Activated naive CD8-positive, alpha-beta T cell treated with anti-CD3 and anti-CD28 coated beads for 36 hours (primary cell): Measurements from ENCODE around the gene DLGAP1. TPM values are rescaled to one million over a fixed set of nuclear protein-coding genes. Genes with fewer than 3 reads are reported as not detected.

Source experiments
- DNase-seq: peaks from one replicate; pipeline ENCODE4 v3.0.0; 2021
- H3K27ac Mint-ChIP-seq: one replicate; pipeline ENCODE4 v1.8.0; 2022; ENCODE audit warnings: mild to moderate bottlenecking, moderate library complexity, mixed read lengths
- H3K27me3 Mint-ChIP-seq: one replicate; pipeline ENCODE4 v1.8.0; 2022; ENCODE audit warnings: mild to moderate bottlenecking, mixed read lengths
- H3K36me3 Mint-ChIP-seq: one replicate; pipeline ENCODE4 v1.8.0; 2021; ENCODE audit warnings: mild to moderate bottlenecking, mixed read lengths
- H3K4me1 Mint-ChIP-seq: one replicate; pipeline ENCODE4 v1.8.0; 2021; ENCODE audit warnings: mixed read lengths
- H3K4me3 Mint-ChIP-seq: one replicate; pipeline ENCODE4 v1.8.0; 2022; ENCODE audit warnings: mild to moderate bottlenecking, moderate library complexity, mixed read lengths
- H3K9me3 Mint-ChIP-seq: one replicate; pipeline ENCODE4 v1.8.0; 2022; ENCODE audit warnings: mixed read lengths
- total RNA-seq, 2 experiments: library from RNA; stranded (reverse); gene quantifications; one replicate each; pipeline ENCODE4 v1.2.3, GENCODE V29; 2021

Gene DLGAP1
- total RNA-seq, 2 experiments from 2014 or later = not detected

DNA sequence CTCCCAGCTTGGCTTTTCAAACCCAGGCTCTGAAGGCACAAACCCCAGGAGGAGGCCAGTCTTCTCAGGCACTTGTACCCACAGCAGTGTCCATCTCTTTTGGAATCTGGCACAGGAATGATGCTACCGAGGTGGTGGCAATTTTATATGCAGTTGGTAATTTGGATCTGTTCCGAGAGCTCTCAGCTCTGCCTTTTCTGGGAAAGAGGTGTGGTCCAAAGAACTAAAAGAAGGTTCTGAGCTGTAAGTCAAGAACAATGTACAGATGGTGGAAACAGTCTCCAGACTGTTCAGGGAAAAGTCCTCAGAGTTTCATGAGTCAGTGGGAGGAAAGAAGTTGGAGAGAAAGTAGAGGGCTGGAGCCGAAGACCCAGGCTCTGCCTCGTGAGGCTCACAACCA, 651.8 kb downstream of the DLGAP1 start:
- no peak for DNase-seq
- H3K4me3 Mint-ChIP-seq = no peak overlapping the region
- no peak overlapping the region for H3K27ac Mint-ChIP-seq
- H3K9me3 Mint-ChIP-seq = no peaks in the 10 kb centered on the region
- H3K4me1 Mint-ChIP-seq = no peaks in the 10 kb centered on the region
- peaks cover 4% of the 10 kb centered on the region for H3K27me3 Mint-ChIP-seq
- no peaks in the 10 kb centered on the region for H3K36me3 Mint-ChIP-seq

DNA sequence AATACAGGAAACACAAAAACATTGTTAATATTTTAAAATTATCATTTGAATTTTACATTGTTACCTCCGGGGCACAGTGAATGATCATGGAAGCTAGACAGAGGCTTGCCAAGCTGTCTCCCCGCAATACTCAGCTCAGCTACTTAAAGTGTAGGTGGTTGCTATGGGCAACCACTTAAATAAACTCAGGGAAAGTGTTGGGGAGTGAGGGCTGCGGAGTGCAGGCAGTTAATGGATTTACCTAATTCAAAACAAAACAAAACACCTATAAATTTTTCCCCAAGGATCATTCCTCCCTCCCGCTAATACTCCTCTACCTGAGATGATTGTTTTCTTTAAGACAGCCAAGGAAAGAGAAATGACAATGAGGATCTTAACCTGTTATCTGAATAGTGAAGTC, 655.6 kb downstream of the DLGAP1 start:
- H3K27ac Mint-ChIP-seq = no peak overlapping the region
- peaks cover 8% of the 10 kb centered on the region for H3K27me3 Mint-ChIP-seq
- H3K36me3 Mint-ChIP-seq = no peaks in the 10 kb centered on the region
- H3K4me3 Mint-ChIP-seq = no peak overlapping the region
- no peak for DNase-seq
- no peaks in the 10 kb centered on the region for H3K4me1 Mint-ChIP-seq
- no peaks in the 10 kb centered on the region for H3K9me3 Mint-ChIP-seq

DNA sequence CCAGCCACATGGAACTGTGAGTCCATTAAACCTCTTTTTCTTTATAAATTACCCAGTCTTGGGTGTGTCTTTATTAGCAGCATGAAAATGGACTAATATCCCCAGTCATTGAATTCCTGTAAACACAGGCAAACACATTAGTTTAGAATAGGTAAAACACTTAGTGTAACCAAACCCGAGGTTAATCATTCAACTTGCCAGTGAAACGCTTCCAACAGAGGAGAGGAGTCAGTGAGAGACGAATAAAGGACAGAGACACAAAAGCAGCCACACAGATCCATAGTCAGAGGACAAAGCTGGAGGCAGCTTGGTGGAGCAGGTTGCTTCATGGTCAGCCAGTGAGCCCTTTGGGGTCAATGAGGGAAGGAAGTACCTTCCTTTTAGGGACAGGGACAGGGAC, 657.1 kb downstream of the DLGAP1 start:
- no peaks in the 10 kb centered on the region for H3K36me3 Mint-ChIP-seq
- H3K27ac Mint-ChIP-seq = no peak overlapping the region
- H3K27me3 Mint-ChIP-seq = peaks cover 11% of the 10 kb centered on the region
- DNase-seq = no peak
- H3K4me1 Mint-ChIP-seq = no peaks in the 10 kb centered on the region
- H3K9me3 Mint-ChIP-seq = no peaks in the 10 kb centered on the region
- no peak overlapping the region for H3K4me3 Mint-ChIP-seq

DNA sequence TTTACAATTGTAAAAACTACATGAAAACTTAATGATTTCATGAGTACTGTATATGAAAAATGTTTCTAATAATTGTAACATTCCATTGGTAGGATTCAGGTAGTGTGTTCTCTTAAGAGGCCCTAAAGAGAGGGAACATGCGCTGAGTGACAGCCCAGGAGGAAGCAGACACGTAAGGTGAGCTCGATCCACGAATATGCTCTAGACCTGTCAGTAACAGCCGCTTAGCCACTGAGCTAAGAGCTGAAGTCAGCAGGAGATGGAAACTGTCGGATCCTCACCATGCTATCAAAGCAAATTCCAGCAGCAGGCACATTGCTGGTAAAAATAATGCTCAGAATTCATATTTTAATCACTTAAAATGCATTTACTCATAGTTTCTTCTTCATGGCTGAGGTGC, 658.7 kb downstream of the DLGAP1 start:
- Mint-ChIP-seq H3K36me3 (no peaks in the 10 kb centered on the region), H3K4me3 (no peak overlapping the region), H3K27me3 (peaks cover 11% of the 10 kb centered on the region), H3K9me3 (no peaks in the 10 kb centered on the region), H3K27ac (no peak overlapping the region), H3K4me1 (no peaks in the 10 kb centered on the region)
- DNase-seq = no peak

DNA sequence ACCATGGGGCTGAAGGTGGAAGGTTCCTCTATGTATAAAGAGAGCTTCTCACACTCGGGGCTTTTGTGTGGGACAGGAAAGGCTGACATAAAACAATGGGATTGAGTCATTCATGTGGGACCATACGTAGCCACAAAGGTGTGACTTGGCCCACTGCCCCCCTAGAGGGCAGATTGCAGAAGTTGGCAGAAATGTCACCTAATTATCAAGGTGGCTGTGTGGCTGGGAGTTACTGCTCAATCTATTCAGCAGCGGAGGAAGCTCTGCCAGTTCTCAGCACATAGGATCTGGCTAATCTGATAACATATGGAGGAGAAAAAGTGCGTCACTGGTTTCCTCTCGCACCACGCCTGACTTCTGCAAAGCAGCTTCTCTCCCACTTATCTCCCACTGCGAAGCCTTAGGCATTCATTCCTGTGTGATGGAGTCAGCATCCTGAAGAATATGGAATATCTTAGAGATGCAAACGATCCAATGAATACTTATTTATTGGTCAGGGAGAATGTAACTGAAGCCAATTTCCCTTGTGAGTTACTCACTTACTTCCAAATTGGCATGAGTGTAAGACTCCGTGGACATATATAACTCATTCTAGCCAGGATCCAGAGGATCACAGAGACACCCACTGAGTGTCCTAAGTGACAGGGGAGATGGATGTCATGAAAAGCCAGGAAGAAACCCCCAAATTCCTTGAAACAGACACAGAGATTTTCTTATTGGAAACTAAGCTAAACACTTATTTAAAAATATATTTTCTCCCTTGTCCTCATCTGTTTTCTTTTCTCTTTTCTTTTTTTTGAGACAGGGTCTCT, 660.4 kb downstream of the DLGAP1 start:
- H3K27me3 Mint-ChIP-seq = peaks cover 11% of the 10 kb centered on the region
- H3K4me1 Mint-ChIP-seq = no peaks in the 10 kb centered on the region
- no peak for DNase-seq
- H3K27ac Mint-ChIP-seq = no peak overlapping the region
- no peaks in the 10 kb centered on the region for H3K9me3 Mint-ChIP-seq
- no peak overlapping the region for H3K4me3 Mint-ChIP-seq
- H3K36me3 Mint-ChIP-seq = no peaks in the 10 kb centered on the region

DNA sequence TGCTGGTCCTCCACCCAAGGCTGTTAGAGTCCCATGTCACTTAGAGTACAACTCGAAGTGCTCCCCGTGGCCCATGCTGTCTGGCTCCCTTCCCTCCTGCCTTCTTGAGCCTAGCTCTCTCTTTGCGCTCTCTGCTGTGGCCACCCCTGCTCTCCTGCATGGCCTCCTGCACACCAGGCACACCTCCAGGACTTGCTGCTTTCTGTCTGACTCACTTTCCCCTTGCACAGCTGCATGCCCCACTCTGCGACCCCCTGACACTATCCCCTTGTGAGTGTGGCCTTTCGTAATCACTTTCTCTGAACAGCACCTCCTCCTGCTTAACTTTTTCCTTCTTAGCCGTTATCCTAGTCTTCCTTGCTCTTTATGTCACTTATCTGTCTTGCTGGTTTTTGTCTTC, 661.6 kb downstream of the DLGAP1 start:
- Mint-ChIP-seq H3K27me3 (peaks cover 11% of the 10 kb centered on the region), H3K4me3 (no peak overlapping the region), H3K9me3 (no peaks in the 10 kb centered on the region), H3K4me1 (no peaks in the 10 kb centered on the region), H3K36me3 (no peaks in the 10 kb centered on the region), H3K27ac (no peak overlapping the region)
- DNase-seq = no peak

DNA sequence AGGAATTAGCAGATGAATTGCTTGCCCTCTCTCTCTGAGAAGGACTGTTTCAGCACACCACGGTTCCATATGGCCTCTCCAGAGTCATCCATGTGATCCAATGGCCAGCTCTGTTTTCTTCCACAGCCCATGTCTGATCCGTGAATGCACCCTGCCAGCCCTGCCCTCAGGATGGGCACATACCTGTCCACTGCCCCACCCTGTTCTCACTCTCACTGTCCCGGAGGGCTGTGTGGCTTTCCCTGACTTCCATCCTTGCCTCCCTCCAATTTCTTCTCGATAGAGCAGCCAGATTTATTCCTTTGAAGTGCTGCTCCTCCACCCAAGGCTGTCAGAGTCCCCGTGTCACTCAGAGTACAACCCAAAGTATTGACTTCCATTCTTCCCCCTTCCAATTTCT, 662.0 kb downstream of the DLGAP1 start:
- DNase-seq = no peak
- no peak overlapping the region for H3K27ac Mint-ChIP-seq
- H3K9me3 Mint-ChIP-seq = no peaks in the 10 kb centered on the region
- no peaks in the 10 kb centered on the region for H3K36me3 Mint-ChIP-seq
- H3K4me1 Mint-ChIP-seq = no peaks in the 10 kb centered on the region
- no peak overlapping the region for H3K4me3 Mint-ChIP-seq
- H3K27me3 Mint-ChIP-seq = peaks cover 11% of the 10 kb centered on the region

DNA sequence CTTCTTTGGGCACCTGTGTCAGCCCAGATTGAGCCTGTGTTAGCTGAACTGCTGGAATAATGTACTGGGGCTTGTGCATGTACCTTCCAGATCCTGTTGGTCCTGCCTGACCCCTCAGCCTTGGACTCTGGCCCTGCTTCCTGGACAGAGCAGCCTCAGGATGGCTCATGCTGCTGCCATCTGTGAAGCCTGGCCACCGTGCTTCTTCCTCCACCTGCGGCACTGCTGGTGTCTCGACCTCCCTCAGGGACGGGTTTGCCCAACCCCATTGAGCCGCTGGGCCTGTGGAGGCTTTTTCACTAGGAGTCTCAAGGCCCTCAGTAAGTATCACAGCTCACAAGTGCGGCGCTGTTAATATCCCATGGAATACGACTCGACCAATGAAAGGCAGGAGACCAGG, 662.4 kb downstream of the DLGAP1 start:
- no peaks in the 10 kb centered on the region for H3K9me3 Mint-ChIP-seq
- no peaks in the 10 kb centered on the region for H3K36me3 Mint-ChIP-seq
- DNase-seq = no peak
- peaks cover 11% of the 10 kb centered on the region for H3K27me3 Mint-ChIP-seq
- H3K4me3 Mint-ChIP-seq = no peak overlapping the region
- H3K4me1 Mint-ChIP-seq = no peaks in the 10 kb centered on the region
- no peak overlapping the region for H3K27ac Mint-ChIP-seq

DNA sequence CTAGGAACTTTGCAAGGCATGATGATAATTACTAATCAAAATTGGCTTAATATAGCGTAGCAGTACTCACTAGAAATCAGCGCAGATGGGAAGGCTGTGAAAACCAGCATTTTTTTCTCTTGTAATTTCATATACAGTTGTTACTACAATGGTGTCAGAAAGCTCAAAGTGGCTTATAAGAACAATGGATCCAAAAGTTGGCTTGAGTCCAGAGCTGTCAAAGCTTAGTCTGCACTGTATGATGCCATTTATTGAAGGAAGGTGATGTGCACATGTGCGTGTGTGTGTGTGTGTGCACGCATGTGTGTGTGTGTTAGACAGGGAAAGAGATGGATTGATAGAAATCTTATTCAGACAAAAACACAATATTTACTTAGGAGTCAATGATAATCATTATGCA, 663.9 kb downstream of the DLGAP1 start:
- H3K27ac Mint-ChIP-seq = no peak overlapping the region
- no peaks in the 10 kb centered on the region for H3K36me3 Mint-ChIP-seq
- no peak for DNase-seq
- H3K9me3 Mint-ChIP-seq = no peaks in the 10 kb centered on the region
- no peaks in the 10 kb centered on the region for H3K4me1 Mint-ChIP-seq
- peaks cover 11% of the 10 kb centered on the region for H3K27me3 Mint-ChIP-seq
- H3K4me3 Mint-ChIP-seq = no peak overlapping the region

DNA sequence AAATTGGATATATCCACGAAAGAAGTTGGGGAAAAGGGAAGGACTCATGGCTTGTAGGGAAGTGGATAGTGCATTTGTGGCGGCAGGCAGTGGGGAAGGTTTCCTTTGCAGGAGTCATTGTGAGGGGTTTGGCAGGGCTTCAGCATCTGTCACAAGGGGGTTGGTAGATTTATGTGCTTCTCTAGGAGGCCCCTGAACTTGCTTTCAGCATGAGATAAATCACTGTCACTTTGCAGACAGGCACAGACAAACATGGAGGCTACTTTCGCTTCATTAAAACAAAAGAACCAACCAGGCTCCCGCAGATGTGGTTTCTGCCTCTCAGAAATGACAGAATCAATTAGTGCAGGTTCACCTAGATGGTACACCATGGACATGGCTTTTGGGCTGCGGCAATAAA, 664.4 kb downstream of the DLGAP1 start:
- H3K27ac Mint-ChIP-seq = no peak overlapping the region
- H3K4me3 Mint-ChIP-seq = no peak overlapping the region
- no peaks in the 10 kb centered on the region for H3K36me3 Mint-ChIP-seq
- DNase-seq = no peak
- no peaks in the 10 kb centered on the region for H3K4me1 Mint-ChIP-seq
- H3K9me3 Mint-ChIP-seq = no peaks in the 10 kb centered on the region
- peaks cover 11% of the 10 kb centered on the region for H3K27me3 Mint-ChIP-seq

DNA sequence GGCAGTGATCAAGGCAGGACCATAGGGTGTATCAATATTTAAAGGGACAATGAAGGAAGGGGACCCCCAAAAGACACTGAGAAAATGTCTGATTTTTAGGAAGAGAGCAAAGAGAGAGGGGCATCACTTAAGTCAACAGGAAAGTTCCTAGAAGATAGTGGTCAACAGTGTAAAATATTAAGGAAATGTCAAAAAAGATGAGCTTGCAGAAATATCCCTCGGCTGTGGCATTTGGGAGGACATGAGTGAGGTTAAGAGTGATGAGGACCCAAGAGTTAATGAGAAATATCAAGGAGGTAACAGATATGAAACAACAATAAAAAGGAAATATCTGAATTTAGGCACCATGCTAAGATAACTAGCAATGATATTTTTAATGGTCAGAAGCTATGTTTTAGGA, 665.6 kb downstream of the DLGAP1 start:
- Mint-ChIP-seq H3K27me3 (peaks cover 7% of the 10 kb centered on the region), H3K4me3 (no peak overlapping the region), H3K36me3 (no peaks in the 10 kb centered on the region), H3K9me3 (no peaks in the 10 kb centered on the region), H3K27ac (no peak overlapping the region), H3K4me1 (no peaks in the 10 kb centered on the region)
- DNase-seq = no peak

DNA sequence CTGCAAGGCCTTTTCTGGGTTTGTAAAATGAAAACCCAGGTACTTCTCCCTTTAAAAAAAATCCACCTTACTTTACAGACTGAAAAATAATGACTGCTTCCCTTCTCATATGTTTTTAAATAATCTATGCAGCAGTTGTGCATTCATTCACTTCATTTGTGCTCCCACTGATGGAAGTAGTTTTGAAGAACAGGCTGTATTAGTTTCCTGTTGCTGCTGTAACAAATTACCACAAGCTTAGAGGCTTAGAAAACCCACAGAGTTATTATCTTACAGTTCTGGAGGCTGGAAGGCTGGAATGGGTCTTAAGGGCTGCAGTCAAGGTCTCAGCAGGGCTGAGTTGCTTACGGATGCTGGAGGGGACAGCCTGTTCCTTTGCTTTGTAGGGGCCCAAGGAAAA, 670.2 kb downstream of the DLGAP1 start:
- peaks cover 4% of the 10 kb centered on the region for H3K27me3 Mint-ChIP-seq
- H3K9me3 Mint-ChIP-seq = no peaks in the 10 kb centered on the region
- H3K36me3 Mint-ChIP-seq = no peaks in the 10 kb centered on the region
- no peak overlapping the region for H3K4me3 Mint-ChIP-seq
- no peaks in the 10 kb centered on the region for H3K4me1 Mint-ChIP-seq
- DNase-seq = no peak
- H3K27ac Mint-ChIP-seq = no peak overlapping the region

DNA sequence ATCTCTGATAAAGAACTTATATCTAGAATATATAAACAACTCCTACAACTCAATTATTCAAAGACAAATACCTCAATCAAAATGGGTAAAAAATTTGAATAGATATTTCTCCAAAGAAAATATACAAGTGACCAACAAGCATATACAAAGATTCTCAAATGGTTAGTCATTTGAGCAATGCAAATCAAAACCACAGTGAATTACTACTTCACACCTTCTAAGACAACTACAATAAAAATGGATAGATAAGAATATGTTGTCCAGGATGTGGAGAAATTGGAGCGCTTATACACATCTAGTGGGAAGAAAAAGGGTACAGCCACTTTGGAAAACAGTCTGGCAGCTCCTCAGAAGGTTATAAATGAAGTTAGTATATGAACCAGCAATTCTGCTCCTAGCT, 672.2 kb downstream of the DLGAP1 start:
- Mint-ChIP-seq H3K4me1 (no peaks in the 10 kb centered on the region), H3K27me3 (no peaks in the 10 kb centered on the region), H3K9me3 (no peaks in the 10 kb centered on the region), H3K27ac (no peak overlapping the region), H3K4me3 (no peak overlapping the region), H3K36me3 (no peaks in the 10 kb centered on the region)
- no peak for DNase-seq

DNA sequence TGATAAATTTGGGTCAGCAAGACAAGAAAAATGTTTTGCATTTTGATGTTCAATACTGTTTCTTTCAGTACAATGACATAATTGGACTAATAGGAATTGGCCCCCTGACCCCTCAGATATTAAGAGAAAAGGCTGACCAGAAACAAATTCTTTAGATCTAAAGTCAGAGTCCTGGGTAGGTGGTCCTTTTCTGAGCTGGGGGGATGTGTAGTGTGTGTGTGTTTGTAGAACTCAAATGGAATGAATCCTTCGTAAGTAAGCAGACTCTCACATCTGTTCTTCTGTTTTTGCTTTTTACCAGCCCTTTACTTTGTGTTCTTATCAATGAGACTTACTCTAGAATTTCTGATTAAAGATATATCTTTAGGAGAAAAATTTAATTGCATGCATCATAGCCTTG, 677.4 kb downstream of the DLGAP1 start:
- no peak overlapping the region for H3K4me3 Mint-ChIP-seq
- H3K27ac Mint-ChIP-seq = no peak overlapping the region
- no peaks in the 10 kb centered on the region for H3K27me3 Mint-ChIP-seq
- H3K36me3 Mint-ChIP-seq = no peaks in the 10 kb centered on the region
- no peak for DNase-seq
- no peaks in the 10 kb centered on the region for H3K9me3 Mint-ChIP-seq
- H3K4me1 Mint-ChIP-seq = no peaks in the 10 kb centered on the region

DNA sequence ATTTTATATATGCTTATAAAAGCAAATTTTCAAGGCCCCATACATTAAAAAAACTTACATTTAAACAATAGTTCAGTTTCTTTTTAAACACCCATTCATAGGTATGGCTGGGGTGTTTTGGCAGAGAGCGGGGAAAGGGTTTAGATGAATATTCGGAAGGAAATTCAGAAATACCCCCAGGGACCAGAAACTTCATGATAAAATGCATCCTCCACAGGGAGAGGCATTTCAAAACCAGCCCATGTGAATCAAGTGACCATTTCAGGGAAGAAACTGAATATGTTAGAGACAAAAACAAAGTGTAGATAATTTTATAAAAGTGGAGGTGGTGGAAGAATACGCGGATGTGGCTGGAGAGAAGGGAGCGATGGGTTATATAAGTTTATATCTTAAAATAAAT, 678.0 kb downstream of the DLGAP1 start:
- peaks cover 4% of the 10 kb centered on the region for H3K27me3 Mint-ChIP-seq
- no peaks in the 10 kb centered on the region for H3K9me3 Mint-ChIP-seq
- DNase-seq = no peak
- H3K4me3 Mint-ChIP-seq = no peak overlapping the region
- H3K27ac Mint-ChIP-seq = no peak overlapping the region
- H3K4me1 Mint-ChIP-seq = peaks cover under 1% of the 10 kb centered on the region
- no peaks in the 10 kb centered on the region for H3K36me3 Mint-ChIP-seq

DNA sequence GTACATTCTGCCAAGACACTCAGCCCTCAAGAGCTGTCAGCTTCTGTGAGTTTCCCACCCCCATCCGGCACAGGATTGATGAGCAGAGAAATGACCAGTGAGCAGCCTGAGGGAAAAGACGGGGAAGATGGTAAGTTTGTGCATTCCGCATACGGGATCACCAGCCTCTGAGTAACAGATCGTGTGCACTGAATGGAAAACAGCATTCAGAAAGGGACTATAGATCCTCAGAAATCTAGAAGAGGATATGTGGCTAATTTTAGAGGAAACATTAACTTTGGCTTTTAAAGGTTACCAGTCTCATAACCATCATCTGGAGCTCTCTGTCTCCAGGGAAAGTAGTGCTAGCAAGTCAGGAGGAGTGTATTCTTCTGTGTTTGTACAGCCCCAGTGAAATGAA, 679.1 kb downstream of the DLGAP1 start:
- no peaks in the 10 kb centered on the region for H3K36me3 Mint-ChIP-seq
- H3K4me3 Mint-ChIP-seq = no peak overlapping the region
- no peak for DNase-seq
- no peaks in the 10 kb centered on the region for H3K9me3 Mint-ChIP-seq
- H3K4me1 Mint-ChIP-seq = peaks cover 10% of the 10 kb centered on the region
- peaks cover 9% of the 10 kb centered on the region for H3K27me3 Mint-ChIP-seq
- H3K27ac Mint-ChIP-seq = no peak overlapping the region
